Measurements from ENCODE around the gene RNF130. TPM values are rescaled to one million over a fixed set of nuclear protein-coding genes. Genes with fewer than 3 reads are reported as not detected.
"Not testable (repeated sequence)": the region's sequence is repeated elsewhere in the genome, so short reads cannot be mapped to it uniquely, and the experiment has no call there.

The RNF130 gene
- total RNA-seq, 1 donor, result 21.7 TPM

GRCh38 chr5:179967489-179967888, 104.1 kb downstream of the RNF130 start:
- DNase-seq (ENCODE audit: low read depth), result no peak
- TF ChIP-seq, protein P1, sequence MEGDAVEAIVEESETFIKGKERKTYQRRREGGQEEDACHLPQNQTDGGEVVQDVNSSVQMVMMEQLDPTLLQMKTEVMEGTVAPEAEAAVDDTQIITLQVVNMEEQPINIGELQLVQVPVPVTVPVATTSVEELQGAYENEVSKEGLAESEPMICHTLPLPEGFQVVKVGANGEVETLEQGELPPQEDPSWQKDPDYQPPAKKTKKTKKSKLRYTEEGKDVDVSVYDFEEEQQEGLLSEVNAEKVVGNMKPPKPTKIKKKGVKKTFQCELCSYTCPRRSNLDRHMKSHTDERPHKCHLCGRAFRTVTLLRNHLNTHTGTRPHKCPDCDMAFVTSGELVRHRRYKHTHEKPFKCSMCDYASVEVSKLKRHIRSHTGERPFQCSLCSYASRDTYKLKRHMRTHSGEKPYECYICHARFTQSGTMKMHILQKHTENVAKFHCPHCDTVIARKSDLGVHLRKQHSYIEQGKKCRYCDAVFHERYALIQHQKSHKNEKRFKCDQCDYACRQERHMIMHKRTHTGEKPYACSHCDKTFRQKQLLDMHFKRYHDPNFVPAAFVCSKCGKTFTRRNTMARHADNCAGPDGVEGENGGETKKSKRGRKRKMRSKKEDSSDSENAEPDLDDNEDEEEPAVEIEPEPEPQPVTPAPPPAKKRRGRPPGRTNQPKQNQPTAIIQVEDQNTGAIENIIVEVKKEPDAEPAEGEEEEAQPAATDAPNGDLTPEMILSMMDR (IDR thresholded peaks at IDR 0.05; ENCODE audit: insufficient read depth, low read length), result no peak
- H3K4me3 ChIP-seq (ENCODE audit: low read depth, low read length), result no peak overlapping the region

DNA sequence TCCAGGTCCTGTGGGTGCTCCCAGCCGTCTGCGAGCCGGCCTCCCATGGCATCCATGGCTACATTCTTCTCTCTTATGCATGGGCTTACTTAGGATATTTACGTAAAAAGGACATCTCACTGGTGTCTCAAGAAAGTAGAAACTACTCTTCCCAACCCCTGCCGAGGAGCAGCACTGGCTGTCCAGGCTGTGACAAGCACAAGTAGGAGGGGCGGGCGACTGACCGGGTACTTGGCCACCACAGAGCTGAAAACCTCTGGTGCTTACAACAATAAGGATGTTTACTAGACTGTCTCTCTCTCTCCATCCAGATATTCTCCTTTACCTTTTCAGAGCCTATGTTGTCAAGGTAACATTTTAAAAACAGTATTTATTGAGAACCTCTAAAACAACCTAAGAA, 107.5 kb downstream of the RNF130 start:
- TF ChIP-seq, protein P1 (IDR thresholded peaks at IDR 0.05; ENCODE audit: insufficient read depth, low read length), result no peak
- DNase-seq (ENCODE audit: low read depth), result no peak
- no peak overlapping the region for H3K4me3 ChIP-seq (ENCODE audit: low read depth, low read length)

DNA sequence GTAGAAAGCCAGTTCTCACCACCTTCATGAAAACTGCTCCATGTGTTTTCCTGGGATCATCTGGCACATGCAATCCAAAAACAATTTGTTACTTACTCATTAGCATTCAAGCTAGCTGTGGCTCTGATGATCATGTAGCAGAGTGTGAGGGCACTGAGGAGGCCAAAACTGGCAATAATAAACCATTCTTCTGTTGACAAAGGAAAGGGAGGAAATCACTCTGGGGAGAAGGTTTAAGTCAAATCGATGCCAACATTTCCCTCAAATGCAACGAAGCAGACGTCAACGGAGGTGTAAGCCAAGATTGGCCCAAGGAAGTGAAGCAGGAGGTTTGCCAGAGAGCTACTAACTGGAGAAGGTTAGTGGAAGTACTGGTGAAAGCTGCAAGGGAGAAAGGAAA, 108.2 kb downstream of the RNF130 start:
- TF ChIP-seq, protein P1 (IDR thresholded peaks at IDR 0.05; ENCODE audit: insufficient read depth, low read length), result no peak
- no peak overlapping the region for H3K4me3 ChIP-seq (ENCODE audit: low read depth, low read length)
- peak; percentile 22 for DNase-seq (ENCODE audit: low read depth)

DNA sequence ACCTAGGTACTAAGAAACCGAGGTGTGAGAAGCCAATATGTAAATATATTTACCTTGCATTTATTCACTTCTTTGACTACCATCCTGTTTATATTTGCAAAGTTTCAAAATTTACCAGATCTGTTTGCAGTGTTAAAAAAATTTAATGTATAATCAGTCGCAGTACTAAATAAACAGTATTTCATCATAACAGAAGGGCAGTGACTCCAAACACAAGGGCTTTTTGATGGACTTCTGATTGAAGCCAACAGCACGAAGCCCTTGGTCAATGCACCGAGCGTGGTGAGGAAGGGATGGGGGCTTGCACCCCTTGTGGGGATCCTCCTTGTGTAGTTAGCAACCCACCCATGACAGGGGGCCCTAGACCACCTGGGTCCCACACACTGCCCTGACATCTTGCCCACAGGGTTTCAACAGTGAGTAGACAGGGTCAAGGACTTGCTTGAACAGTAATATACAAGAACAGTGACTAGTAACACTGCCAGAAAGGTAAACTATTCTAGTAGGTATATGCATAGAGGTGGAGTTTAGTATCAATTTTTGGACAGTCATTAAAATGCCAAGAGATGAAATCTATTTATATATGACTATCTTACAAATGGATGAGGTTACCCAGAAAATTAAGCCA, 111.2 kb downstream of the RNF130 start:
- no peak overlapping the region for H3K4me3 ChIP-seq (ENCODE audit: low read depth, low read length)
- TF ChIP-seq, protein P1 (IDR thresholded peaks at IDR 0.05; ENCODE audit: insufficient read depth, low read length), result no peak
- DNase-seq (ENCODE audit: low read depth), result no peak

DNA sequence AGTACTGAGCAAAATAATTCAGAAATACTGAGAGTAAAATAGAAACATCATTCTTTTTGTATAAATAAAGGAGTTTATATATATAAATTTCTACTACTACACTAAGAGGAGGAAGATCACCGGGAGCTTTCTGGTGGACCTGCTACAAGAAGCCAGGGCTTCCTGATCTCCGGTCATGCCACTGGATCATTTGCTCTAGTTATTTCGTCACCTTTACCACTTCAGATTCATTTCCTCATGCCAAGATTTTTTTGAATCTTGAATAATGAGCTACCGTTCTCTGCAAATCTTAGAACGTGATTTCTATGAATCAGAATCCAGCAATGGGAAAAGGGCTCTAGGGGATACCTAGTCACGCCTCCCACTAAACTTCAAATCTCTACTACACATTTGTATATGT, 111.9 kb downstream of the RNF130 start:
- no peak for DNase-seq (ENCODE audit: low read depth)
- TF ChIP-seq, protein P1 (IDR thresholded peaks at IDR 0.05; ENCODE audit: insufficient read depth, low read length), result no peak
- no peak overlapping the region for H3K4me3 ChIP-seq (ENCODE audit: low read depth, low read length)

DNA sequence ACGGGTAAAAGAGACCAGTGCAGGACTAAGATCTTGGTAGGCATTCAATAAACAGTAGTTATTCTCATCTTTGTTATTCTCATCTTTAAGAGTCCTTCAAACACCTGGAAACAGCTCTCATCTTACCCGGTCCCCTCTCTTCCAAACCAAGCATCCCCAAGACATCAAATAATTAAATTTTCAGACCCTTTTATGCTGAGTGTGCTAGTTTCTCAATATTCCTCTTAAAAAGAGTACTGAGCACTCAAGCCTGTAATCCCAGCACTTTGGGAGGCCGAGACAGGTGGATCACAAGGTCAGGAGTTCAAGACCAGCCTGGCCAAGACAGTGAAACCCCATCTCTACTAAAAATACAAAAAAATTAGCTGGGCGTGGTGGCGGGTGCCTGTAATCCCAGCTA, 112.4 kb downstream of the RNF130 start:
- not testable (repeated sequence) for DNase-seq (ENCODE audit: low read depth); H3K4me3 ChIP-seq (ENCODE audit: low read depth, low read length)

DNA sequence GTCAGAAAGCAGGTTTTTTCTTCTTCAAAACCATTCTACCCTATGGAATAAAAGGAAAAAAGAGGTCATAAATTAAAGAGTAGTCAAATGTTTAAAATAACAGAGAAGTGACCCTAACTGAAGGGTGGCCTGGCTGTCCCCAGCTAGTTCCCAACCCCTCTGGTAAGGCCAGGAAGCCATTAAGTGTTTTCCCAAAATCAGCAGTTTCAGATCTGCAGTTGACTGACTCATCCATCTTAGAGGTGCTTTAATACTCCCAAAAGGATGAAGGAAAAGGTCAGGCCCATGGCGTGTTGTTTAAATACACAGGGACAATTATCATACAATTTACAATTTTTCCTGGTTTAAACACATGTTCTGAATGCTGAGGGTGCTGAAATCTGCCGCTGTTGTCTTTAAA, 115.9 kb downstream of the RNF130 start:
- no peak for DNase-seq (ENCODE audit: low read depth)

More for the DNA sequence above, 115.9 kb downstream of the RNF130 start:
- TF ChIP-seq, protein P1 (IDR thresholded peaks at IDR 0.05; ENCODE audit: insufficient read depth, low read length), result no peak
- H3K4me3 ChIP-seq (ENCODE audit: low read depth, low read length), result no peak overlapping the region
